Cardiac fibroblast (primary cell): Measurements from ENCODE around the gene TLE4.
"Not testable (repeated sequence)": the region's sequence is repeated elsewhere in the genome, so short reads cannot be mapped to it uniquely, and the experiment has no call there.

Experiments used
- DNase-seq, 2 donors: peaks; one replicate each; pipeline versions ENCODE4 v3.0.0 to v3.0.0-alpha.2; 2010; ENCODE audit warnings: low read depth in 2 of 2
- H3K4me3 ChIP-seq, 2 donors: replicated peaks in 1 of 2; 1 replicate in 1 of 2; 2 replicates in 1 of 2; pipeline ENCODE4 v1.5.1; 2011; ENCODE audit warnings: low read depth in 2 of 2, low read length in 2 of 2, mild to moderate bottlenecking in 2 of 2, moderate library complexity in 1 of 2
- TF ChIP-seq, protein P1 (sequence below): IDR thresholded peaks from one replicate; pipeline ENCODE4 v1.5.1; 2011; ENCODE audit warnings: low read depth, mild to moderate bottlenecking, low read length, inconsistent platforms

The TLE4 gene

DNA sequence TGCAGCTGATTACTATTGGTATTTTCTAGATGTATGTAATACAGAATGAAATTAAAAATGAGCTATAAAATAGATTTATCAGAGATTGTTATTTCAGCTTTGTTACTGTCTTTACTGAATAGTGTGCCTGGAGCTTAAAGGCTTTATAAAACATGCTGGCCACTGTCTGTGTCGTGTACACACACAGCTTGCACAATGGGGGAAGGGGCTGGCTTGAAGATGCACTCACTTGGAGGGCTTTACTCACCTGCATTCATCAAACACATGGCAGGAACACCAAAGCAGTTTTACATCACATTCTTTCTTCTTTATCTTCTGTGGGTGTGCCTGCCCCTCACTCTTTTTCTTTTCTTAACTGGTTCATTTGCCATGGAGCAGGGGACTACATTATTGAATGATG lies 60.9 kb downstream of the TLE4 start:
- TF ChIP-seq, protein P1, sequence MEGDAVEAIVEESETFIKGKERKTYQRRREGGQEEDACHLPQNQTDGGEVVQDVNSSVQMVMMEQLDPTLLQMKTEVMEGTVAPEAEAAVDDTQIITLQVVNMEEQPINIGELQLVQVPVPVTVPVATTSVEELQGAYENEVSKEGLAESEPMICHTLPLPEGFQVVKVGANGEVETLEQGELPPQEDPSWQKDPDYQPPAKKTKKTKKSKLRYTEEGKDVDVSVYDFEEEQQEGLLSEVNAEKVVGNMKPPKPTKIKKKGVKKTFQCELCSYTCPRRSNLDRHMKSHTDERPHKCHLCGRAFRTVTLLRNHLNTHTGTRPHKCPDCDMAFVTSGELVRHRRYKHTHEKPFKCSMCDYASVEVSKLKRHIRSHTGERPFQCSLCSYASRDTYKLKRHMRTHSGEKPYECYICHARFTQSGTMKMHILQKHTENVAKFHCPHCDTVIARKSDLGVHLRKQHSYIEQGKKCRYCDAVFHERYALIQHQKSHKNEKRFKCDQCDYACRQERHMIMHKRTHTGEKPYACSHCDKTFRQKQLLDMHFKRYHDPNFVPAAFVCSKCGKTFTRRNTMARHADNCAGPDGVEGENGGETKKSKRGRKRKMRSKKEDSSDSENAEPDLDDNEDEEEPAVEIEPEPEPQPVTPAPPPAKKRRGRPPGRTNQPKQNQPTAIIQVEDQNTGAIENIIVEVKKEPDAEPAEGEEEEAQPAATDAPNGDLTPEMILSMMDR, result no peak
- DNase-seq, result no peak
- H3K4me3 ChIP-seq, result no peak overlapping the region

DNA sequence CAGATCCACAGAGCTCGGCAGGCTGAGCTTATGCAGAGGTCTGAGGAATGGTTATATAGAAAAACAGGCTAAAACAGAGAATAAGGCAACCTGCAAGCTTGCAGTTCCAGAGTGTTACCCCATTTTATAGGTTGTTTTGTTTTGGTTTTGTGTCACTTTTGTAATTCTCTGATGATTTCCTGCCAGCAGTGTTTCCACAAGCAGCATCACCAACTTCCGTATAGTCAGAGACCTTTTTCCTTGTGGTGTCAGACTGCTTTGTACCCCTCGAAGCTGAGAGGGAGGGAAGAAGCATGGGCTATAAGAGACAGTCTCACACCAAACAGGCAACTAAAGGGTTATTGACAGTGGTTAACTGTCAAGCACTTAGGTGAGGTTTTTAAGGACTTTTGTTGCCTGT lies 61.8 kb downstream of the TLE4 start:
- no peak for DNase-seq
- H3K4me3 ChIP-seq, result no peak overlapping the region
- TF ChIP-seq, protein P1, result no peak

DNA sequence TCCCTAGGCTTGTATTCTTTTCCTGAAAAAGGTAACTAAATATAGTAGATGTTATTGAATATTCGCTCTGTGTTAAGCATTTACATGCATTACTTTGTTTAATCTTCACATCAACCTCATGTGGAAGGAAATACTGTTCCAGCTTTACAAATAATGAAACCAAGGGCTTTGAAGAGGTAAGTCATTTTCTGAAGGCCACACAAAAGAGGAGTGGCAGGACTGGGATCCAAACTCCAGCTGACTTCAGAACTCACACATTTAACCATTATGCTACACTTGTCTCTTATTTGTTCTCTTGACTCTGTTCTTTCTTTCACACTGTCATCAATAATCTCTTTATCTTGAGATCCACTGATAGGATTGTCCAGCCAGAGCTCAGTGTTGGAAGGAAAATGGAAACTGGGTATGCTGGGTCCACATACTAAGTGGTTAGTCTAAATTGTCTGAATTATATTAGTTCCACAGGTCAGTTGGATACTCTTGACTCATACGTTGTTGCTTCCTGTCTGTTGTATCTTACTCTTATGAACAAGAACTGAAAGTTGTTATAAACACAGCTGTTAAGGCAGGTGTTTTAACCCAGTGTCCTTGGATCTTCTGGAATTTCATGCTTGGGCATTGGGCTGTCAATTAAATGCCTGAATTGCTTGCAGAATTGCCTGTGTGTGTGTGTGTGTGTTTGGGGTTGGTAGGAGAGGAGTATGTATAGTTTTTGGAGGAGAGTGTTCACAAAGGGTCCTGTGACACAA lies 65.6 kb downstream of the TLE4 start:
- peak in 1 of 2 donors; percentile 16 for DNase-seq
- H3K4me3 ChIP-seq, result no peak overlapping the region
- TF ChIP-seq, protein P1, result no peak

DNA sequence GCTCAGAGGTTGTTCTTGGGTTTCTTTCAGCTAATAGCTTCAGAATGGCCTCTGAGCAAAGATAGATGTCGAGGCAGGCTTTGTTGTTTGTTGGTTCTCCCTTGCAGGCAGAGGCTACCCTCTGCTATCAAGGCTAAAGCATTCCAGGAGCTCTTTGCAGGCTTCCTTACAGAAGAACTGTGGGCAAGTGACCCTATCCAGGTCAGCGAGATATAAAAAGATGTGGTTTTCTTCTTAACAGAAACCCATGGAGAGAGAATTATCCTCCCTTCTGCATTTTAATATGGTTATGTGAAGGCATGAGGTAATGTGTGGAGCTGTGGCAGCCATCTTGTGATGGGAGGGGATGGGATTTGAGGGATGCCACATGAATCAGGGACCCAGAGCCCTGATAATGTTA lies 67.0 kb downstream of the TLE4 start:
- H3K4me3 ChIP-seq, result no peak overlapping the region
- DNase-seq, result no peak
- TF ChIP-seq, protein P1, result no peak

DNA sequence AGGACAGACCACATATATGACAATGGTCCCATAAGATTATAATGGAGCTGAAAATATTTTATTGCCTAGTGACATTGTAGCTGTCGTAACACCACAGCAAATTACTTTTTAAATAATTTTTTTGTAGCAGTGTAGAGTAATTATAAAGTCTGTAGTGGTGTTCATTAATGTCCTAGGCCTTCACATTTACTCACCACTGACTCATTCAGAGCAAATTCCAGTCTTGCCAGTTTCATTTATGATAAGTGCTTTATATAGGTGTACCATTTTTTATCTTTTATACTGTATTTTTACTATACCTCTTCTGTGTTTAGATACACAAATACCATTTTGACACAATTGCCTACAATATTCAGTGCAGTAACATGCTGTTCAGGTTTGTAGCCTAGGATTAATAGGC lies 67.6 kb downstream of the TLE4 start:
- TF ChIP-seq, protein P1, result no peak
- DNase-seq, result peak in 1 of 2 donors; percentile 25
- H3K4me3 ChIP-seq, result no peak overlapping the region

DNA sequence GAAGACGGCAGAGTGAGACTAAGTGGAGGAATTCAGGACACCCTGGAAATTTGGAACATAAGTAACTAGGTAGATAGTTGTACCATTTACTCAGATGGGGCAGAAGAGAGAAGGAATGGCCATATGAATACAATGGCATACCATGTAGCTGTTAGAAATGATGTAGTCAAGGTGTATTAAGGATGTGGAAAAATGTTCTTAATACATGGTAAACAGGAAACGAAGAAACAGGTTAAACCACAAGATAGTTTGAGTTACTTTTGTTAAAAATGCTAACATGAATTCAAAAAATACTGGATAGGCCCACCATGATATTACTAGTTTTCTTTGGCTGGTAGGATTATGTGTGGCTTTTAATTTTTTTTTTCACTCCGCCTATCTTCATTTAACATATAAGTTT lies 68.3 kb downstream of the TLE4 start:
- H3K4me3 ChIP-seq, DNase-seq: not testable (repeated sequence)

DNA sequence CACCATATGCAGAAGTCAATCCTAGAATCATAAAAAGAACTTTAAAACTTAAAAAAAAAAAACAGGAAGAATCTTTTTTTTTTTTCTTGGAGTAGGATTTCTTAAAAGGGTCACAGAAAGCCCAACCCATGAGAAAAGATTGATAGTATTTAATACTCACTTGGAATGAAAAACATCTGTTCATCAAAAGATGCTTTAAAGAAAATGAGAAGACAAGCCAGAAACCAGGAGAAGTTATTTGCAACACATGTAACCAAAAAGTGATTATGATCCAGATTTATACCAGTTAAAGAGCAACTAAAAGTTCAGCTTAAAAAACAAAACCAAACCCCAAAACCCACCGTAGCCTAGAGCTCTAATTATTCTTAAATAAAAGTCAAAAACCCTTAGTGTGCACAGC lies 69.3 kb downstream of the TLE4 start:
- no peak for DNase-seq
- no peak overlapping the region for H3K4me3 ChIP-seq
- TF ChIP-seq, protein P1, result no peak
